HEK293T (cell line): Measurements from ENCODE around the gene CLCA4.
"Not testable (repeated sequence)": the region's sequence is repeated elsewhere in the genome, so short reads cannot be mapped to it uniquely, and the experiment has no call there.

Experiments used
- CTCF ChIA-PET: fragments of 350-600 bp; formaldehyde crosslinking; extraction: SDS; loops from one replicate; lab custom pipeline; 2021; ENCODE audit warnings: antibody characterized with exemption, inconsistent platforms; lab: Yijun Ruan, JAX
- POLR2A ChIA-PET: fragments of 350-600 bp; formaldehyde crosslinking; extraction: SDS; loops from one replicate; lab custom pipeline; 2020; ENCODE audit warnings: antibody characterized with exemption, inconsistent platforms; lab: Yijun Ruan, JAX
- DNase-seq: peaks from one replicate; pipeline ENCODE4 v3.0.0; 2012; ENCODE audit warnings: mixed read lengths; ENCODE audit errors: extremely low spot score
- ARNT ChIP-seq: fragments of 450-650 bp; IDR thresholded peaks from 2 replicates; pipeline ENCODE4 v1.6.1; 2017; ENCODE audit warnings: mild to moderate bottlenecking
- BHLHE40 ChIP-seq: fragments of 450-650 bp; IDR thresholded peaks from 2 replicates; pipeline ENCODE4 v1.6.1; 2016; ENCODE audit warnings: mild to moderate bottlenecking, moderate library complexity, borderline replicate concordance
- CTBP1 ChIP-seq: fragments of 450-650 bp; IDR thresholded peaks from 2 replicates; pipeline ENCODE4 v1.6.1; 2016; ENCODE audit warnings: borderline replicate concordance
- ELF4 ChIP-seq: fragments of 450-650 bp; IDR thresholded peaks from 2 replicates; pipeline ENCODE4 v1.6.1; 2017; ENCODE audit warnings: antibody characterized with exemption
- FOXA1 ChIP-seq: fragments of 450-650 bp; IDR thresholded peaks from 2 replicates; pipeline ENCODE4 v1.6.1; 2016; ENCODE audit warnings: mild to moderate bottlenecking
- FOXK2 ChIP-seq: fragments of 450-650 bp; IDR thresholded peaks from 2 replicates; pipeline ENCODE4 v1.6.1; 2016; ENCODE audit warnings: mild to moderate bottlenecking
- FOXM1 ChIP-seq: fragments of 450-650 bp; IDR thresholded peaks from 2 replicates; pipeline ENCODE4 v1.6.1; 2017; ENCODE audit warnings: mild to moderate bottlenecking, borderline replicate concordance
- HDGF ChIP-seq: fragments of 450-650 bp; IDR thresholded peaks from 2 replicates; pipeline ENCODE4 v1.6.1; 2017; ENCODE audit warnings: antibody characterized with exemption, borderline replicate concordance
- L3MBTL2 ChIP-seq: fragments of 450-650 bp; conservative IDR thresholded peaks from 2 replicates; pipeline ENCODE4 v1.6.1; 2016; ENCODE audit warnings: mild to moderate bottlenecking
- LEF1 ChIP-seq: fragments of 450-650 bp; IDR thresholded peaks from 2 replicates; pipeline ENCODE4 v1.6.1; 2017; ENCODE audit warnings: mild to moderate bottlenecking, borderline replicate concordance
- NFRKB ChIP-seq: fragments of 450-650 bp; IDR thresholded peaks from 2 replicates; pipeline ENCODE4 v1.6.1; 2016; ENCODE audit warnings: mild to moderate bottlenecking, moderate library complexity
- SP1 ChIP-seq: fragments of 450-650 bp; IDR thresholded peaks from 2 replicates; pipeline ENCODE4 v1.6.1; 2017
- SUZ12 ChIP-seq: fragments of 450-650 bp; IDR thresholded peaks from 2 replicates; pipeline ENCODE4 v1.6.1; 2016; ENCODE audit warnings: mild to moderate bottlenecking
- TARDBP ChIP-seq: fragments of 450-650 bp; IDR thresholded peaks from 2 replicates; pipeline ENCODE4 v1.6.1; 2016
- ZNF384 ChIP-seq: fragments of 450-650 bp; IDR thresholded peaks from 2 replicates; pipeline ENCODE4 v1.6.1; 2016
- TF ChIP-seq, protein P1 (sequence below): fragments of 450-650 bp; IDR thresholded peaks from 2 replicates; pipeline ENCODE4 v1.6.1; 2016

CLCA4 gene, protein sequence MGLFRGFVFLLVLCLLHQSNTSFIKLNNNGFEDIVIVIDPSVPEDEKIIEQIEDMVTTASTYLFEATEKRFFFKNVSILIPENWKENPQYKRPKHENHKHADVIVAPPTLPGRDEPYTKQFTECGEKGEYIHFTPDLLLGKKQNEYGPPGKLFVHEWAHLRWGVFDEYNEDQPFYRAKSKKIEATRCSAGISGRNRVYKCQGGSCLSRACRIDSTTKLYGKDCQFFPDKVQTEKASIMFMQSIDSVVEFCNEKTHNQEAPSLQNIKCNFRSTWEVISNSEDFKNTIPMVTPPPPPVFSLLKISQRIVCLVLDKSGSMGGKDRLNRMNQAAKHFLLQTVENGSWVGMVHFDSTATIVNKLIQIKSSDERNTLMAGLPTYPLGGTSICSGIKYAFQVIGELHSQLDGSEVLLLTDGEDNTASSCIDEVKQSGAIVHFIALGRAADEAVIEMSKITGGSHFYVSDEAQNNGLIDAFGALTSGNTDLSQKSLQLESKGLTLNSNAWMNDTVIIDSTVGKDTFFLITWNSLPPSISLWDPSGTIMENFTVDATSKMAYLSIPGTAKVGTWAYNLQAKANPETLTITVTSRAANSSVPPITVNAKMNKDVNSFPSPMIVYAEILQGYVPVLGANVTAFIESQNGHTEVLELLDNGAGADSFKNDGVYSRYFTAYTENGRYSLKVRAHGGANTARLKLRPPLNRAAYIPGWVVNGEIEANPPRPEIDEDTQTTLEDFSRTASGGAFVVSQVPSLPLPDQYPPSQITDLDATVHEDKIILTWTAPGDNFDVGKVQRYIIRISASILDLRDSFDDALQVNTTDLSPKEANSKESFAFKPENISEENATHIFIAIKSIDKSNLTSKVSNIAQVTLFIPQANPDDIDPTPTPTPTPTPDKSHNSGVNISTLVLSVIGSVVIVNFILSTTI

DNA sequence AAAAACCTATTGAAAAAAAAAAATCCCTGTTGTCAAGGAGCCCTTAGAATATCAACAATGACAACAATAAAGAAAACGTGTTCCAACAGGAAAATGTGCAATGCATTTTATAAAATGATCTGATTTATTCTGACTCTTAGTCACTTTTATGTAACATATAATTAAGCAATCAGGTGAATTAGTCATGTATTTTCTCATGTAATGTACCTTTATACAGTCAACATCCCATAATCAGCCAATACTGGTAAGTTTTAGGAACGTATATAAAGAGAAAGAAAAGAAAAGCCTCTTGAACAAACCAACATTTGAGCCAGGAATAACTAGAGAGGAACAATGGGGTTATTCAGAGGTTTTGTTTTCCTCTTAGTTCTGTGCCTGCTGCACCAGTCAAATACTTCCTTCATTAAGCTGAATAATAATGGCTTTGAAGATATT, at the start of gene CLCA4:
Gene CLCA4 (plus strand): TSS at position 292 of the 435 bp plus-strand sequence. CDS start 42 bp downstream, at position 334.
- DNase-seq = no peak
- POLR2A ChIA-PET = no interaction called here
- CTCF ChIA-PET = no interaction called here
- TF ChIP-seq L3MBTL2 = no peak
- TF ChIP-seq NFRKB = no peak

DNA sequence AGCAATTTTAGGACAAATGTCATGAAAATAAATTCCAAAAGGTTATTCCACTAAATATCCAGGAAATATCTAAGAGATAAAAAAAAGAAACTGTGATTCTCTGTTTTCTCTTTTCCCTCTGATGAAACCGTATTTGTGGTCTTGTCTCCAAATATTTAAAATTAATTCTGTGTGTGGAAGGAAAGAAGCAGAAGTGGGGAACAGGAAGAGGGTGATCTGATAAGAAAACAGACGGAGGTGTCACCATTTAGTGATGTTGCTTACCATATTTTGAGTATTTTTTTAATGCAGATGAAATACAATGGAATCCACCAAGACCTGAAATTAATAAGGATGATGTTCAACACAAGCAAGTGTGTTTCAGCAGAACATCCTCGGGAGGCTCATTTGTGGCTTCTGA, 48.6 kb upstream of the CLCA4 start:
- no peak for DNase-seq
- CTCF ChIA-PET = interaction anchor here (0.8 to 1.4 kb wide), 2 partner anchors 10 to 417 kb away, joined by 3 to 4 read pairs; no protein-coding TSS in a partner anchor
- TF ChIP-seq FOXK2 (no peak), ELF4 (no peak), SUZ12 (no peak), FOXA1 (no peak), BHLHE40 (no peak), ZNF384 (no peak), ARNT (no peak), NFRKB (no peak), TARDBP (no peak), SP1 (no peak), FOXM1 (no peak), L3MBTL2 (no peak), CTBP1 (no peak), HDGF (no peak), LEF1 (no peak)
- TF ChIP-seq, protein P1, sequence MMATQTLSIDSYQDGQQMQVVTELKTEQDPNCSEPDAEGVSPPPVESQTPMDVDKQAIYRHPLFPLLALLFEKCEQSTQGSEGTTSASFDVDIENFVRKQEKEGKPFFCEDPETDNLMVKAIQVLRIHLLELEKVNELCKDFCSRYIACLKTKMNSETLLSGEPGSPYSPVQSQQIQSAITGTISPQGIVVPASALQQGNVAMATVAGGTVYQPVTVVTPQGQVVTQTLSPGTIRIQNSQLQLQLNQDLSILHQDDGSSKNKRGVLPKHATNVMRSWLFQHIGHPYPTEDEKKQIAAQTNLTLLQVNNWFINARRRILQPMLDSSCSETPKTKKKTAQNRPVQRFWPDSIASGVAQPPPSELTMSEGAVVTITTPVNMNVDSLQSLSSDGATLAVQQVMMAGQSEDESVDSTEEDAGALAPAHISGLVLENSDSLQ = no peak
- POLR2A ChIA-PET = no interaction called here

DNA sequence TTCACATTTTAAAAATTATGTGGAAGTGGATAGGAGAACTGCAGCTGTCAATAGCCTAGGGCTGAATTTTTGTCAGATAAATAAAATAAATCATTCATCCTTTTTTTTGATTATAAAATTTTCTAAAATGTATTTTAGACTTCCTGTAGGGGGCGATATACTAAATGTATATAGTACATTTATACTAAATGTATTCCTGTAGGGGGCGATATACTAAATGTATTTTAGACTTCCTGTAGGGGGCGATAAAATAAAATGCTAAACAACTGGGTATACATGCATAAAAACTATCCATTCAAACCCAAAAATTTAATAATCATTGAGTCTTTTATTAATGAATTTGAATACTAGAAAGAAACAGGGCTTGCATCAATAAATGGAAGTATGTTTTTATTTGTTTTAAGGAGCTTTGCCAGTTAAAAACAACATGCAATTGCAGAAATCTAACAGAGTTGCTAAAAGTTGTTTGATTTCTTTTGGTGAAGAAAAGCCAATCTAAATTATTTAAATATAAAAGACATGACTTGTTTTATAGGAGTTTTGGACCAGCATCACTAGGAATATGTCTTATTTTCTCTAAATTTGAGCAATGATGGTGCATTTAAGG, 46.8 kb upstream of the CLCA4 start:
- DNase-seq = no peak
- ChIA-PET POLR2A (no interaction called here), CTCF (interaction anchor here (1.0 to 1.7 kb wide), 4 partner anchors 8 to 252 kb away, joined by 3 to 10 read pairs (median 4); no protein-coding TSS in a partner anchor)
- TF ChIP-seq FOXM1 (no peak), NFRKB (no peak), L3MBTL2 (no peak), BHLHE40 (no peak), ARNT (no peak), ZNF384 (no peak), TARDBP (no peak), HDGF (no peak)
- TF ChIP-seq, protein P1 = no peak

DNA sequence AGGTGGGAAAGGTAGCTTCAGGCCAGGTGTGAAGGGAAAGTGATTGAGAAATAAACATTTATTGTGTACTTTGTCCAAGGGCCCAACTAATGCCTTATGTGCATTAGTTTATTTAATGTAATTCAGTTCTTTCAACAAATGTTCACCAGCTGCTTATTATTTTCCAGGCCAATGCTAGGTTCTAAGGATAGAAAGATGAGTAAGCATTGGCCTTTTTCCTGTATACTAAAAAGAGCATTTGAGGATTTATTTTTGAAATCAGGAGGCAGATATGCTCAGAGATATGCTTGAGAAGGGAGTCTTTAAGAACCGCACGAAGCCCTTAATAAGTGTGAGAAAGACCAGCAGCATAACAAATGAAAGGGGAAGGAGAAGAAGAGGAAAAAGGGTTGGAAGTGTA, 46.2 kb upstream of the CLCA4 start:
- TF ChIP-seq NFRKB = no peak
- TF ChIP-seq FOXM1 = no peak
- TF ChIP-seq ZNF384 = no peak
- no peak for TF ChIP-seq FOXA1
- TF ChIP-seq L3MBTL2 = no peak
- TF ChIP-seq HDGF = no peak
- TF ChIP-seq ARNT = no peak
- TF ChIP-seq SUZ12 = no peak
- no peak for TF ChIP-seq ELF4
- TF ChIP-seq CTBP1 = no peak
- no peak for TF ChIP-seq BHLHE40
- TF ChIP-seq FOXK2 = no peak
- TF ChIP-seq, protein P1 = no peak
- no peak for TF ChIP-seq TARDBP
- TF ChIP-seq LEF1 = no peak
- no peak for TF ChIP-seq SP1
- DNase-seq = no peak
- POLR2A ChIA-PET = no interaction called here
- CTCF ChIA-PET = interaction anchor here (1.0 to 1.7 kb wide), 2 partner anchors 10 to 252 kb away, joined by 5 to 10 read pairs; no protein-coding TSS in a partner anchor

DNA sequence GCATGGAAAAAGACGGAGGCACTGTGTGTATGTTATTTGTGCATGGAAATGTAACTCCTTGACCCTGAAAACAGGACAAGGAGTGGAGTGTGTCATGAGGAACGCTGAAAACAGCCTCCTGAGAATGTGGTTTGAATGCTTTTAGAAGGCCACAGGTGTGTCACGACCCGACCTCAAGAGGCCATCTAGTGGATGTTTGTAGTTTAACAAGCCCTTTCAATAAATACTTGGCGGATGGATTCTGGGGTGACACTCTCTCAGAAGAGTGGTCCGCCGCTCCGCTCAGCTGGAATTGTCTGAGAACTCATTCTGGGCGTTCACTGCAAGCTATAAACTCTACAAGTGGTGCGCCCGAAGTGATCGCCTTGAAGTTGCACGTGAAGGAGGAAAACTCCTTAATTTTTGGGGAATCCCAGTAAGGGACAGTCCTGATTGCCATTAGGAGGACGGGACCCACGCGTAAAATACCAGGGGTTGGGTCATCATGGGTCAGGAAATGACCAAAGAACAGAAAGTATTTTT, 44.7 kb upstream of the CLCA4 start:
- CTCF ChIA-PET = interaction anchor here (0.6 kb wide), 2 partner anchors 12 to 609 kb away, joined by 3 to 6 read pairs; no protein-coding TSS in a partner anchor

More for the DNA sequence above, 44.7 kb upstream of the CLCA4 start:
- POLR2A ChIA-PET, DNase-seq: not testable (repeated sequence)
